ENCODE data around the gene AASS. TPM values are rescaled to one million over a fixed set of nuclear protein-coding genes. Genes with fewer than 3 reads are reported as not detected.

AASS gene
- total RNA-seq, 2 donors from 2014 or later, result 60.5 to 99.7 TPM

DNA sequence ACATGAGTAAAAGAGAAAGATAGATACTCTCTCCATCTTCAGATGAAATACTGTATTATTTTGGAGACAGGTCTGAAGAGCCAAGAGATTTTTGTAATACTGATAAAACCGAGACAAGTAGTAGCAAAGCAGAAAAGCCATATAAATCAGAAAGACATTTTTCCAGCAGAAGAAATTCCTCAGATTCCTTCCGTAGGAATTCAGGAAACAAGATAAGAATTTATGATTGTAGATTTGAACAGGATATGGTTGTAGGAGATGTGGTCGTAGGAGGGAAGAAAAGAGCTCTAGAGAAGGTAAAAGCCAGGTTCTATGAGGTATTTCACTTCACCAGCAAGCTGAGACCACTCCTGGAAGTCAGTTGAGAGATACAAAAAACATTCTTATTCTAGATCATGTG lies 17.6 kb upstream of the AASS start:
- Histone ChIP-seq H3K27ac (ENCODE audit: low read depth, low read length) (no peak overlapping the region), H3K36me3 (ENCODE audit: control insufficient read depth, insufficient read depth, low read length) (no peaks in the 10 kb centered on the region), H3K27me3 (ENCODE audit: control insufficient read depth, insufficient read depth, low read length, poor library complexity, severe bottlenecking) (no peaks in the 10 kb centered on the region), H3K4me1 (ENCODE audit: control insufficient read depth, insufficient read depth, low read length) (no peaks in the 10 kb centered on the region), H3K9ac (ENCODE audit: extremely low read depth, low read length, poor library complexity, severe bottlenecking) (no peak overlapping the region), H3K4me3 (ENCODE audit: low read length) (no peak overlapping the region), H3K9me3 (ENCODE audit: control insufficient read depth, low read length) (no peaks in the 10 kb centered on the region)
- no peaks in the 10 kb centered on the region for H3K36me3 Mint-ChIP-seq (ENCODE audit: low read depth)
- no peaks in the 10 kb centered on the region for H3K27me3 Mint-ChIP-seq (ENCODE audit: insufficient read depth)
- no peak overlapping the region for H3K4me3 Mint-ChIP-seq
- 85% methylated on average over 2 to 3 of the region's 3 CpGs for WGBS, 2 experiments (ENCODE audit: insufficient coverage in 1 of 2, insufficient read length in 1 of 2)
- H3K27ac Mint-ChIP-seq, result no peak overlapping the region
- peaks cover 6% of the 10 kb centered on the region for H3K4me1 Mint-ChIP-seq
- DNase-seq, result no peak
- TF ChIP-seq, protein P1, sequence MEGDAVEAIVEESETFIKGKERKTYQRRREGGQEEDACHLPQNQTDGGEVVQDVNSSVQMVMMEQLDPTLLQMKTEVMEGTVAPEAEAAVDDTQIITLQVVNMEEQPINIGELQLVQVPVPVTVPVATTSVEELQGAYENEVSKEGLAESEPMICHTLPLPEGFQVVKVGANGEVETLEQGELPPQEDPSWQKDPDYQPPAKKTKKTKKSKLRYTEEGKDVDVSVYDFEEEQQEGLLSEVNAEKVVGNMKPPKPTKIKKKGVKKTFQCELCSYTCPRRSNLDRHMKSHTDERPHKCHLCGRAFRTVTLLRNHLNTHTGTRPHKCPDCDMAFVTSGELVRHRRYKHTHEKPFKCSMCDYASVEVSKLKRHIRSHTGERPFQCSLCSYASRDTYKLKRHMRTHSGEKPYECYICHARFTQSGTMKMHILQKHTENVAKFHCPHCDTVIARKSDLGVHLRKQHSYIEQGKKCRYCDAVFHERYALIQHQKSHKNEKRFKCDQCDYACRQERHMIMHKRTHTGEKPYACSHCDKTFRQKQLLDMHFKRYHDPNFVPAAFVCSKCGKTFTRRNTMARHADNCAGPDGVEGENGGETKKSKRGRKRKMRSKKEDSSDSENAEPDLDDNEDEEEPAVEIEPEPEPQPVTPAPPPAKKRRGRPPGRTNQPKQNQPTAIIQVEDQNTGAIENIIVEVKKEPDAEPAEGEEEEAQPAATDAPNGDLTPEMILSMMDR (conservative IDR thresholded peaks at IDR 0.05), result no peak
- H3K9me3 Mint-ChIP-seq, result no peaks in the 10 kb centered on the region

DNA sequence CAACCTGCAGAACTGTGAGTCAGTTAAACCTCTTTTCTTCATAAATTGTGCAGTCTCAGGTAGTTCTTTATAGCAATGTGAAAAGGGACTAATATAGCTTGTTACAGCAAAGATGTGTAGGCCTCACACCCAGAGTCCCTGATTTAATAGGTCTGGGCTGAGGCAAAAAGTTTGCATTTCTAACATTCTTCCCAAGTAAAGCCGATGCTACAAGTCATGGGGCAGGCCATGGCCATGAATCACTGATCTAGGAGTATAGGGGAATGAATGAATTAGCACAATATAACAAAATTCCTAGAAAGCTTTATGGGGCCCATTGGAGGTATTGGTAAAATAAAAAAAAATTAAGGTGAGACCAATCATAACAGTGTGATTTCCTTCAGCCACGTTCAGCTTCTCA lies 11.5 kb upstream of the AASS start:
- DNase-seq, result no peak
- Histone ChIP-seq H3K4me1 (ENCODE audit: control insufficient read depth, insufficient read depth, low read length) (no peaks in the 10 kb centered on the region), H3K4me3 (ENCODE audit: low read length) (no peak overlapping the region), H3K36me3 (ENCODE audit: control insufficient read depth, insufficient read depth, low read length) (no peaks in the 10 kb centered on the region), H3K27me3 (ENCODE audit: control insufficient read depth, insufficient read depth, low read length, poor library complexity, severe bottlenecking) (no peaks in the 10 kb centered on the region), H3K27ac (ENCODE audit: low read depth, low read length) (no peak overlapping the region), H3K9ac (ENCODE audit: extremely low read depth, low read length, poor library complexity, severe bottlenecking) (no peak overlapping the region), H3K9me3 (ENCODE audit: control insufficient read depth, low read length) (no peaks in the 10 kb centered on the region)
- Mint-ChIP-seq H3K27me3 (ENCODE audit: insufficient read depth) (no peaks in the 10 kb centered on the region), H3K4me3 (no peak overlapping the region), H3K36me3 (ENCODE audit: low read depth) (peaks cover 1% of the 10 kb centered on the region), H3K27ac (no peak overlapping the region), H3K4me1 (peaks cover 14% of the 10 kb centered on the region), H3K9me3 (no peaks in the 10 kb centered on the region)
- TF ChIP-seq, protein P1 (conservative IDR thresholded peaks at IDR 0.05), result no peak
- WGBS, 2 experiments (ENCODE audit: insufficient coverage in 1 of 2, insufficient read length in 1 of 2), result 95 to 100% methylated on average over 1 to 2 of the region's 2 CpGs

DNA sequence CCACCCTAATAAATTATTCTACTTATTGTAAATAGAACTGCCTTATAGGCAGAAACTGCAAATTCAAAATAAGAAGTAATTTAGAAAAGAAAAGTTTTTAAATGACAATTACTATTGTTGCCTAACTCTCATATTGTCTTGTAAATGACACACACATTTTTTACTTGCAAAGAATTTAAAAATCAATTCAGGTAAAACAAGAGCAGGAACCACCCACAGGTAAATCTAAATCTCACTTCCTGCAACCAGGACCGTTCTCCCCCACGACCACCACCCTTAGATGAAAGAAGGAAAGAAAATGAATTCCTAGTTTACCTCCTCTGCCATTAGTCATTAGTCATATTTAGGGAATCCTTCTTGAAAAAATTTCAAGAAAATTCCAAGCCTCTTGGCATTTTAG lies 4.8 kb upstream of the AASS start:
- H3K27me3 ChIP-seq (ENCODE audit: control insufficient read depth, insufficient read depth, low read length, poor library complexity, severe bottlenecking), result no peaks in the 10 kb centered on the region
- H3K27me3 Mint-ChIP-seq (ENCODE audit: insufficient read depth), result no peaks in the 10 kb centered on the region
- H3K9me3 Mint-ChIP-seq, result no peaks in the 10 kb centered on the region
- peaks cover 1% of the 10 kb centered on the region for H3K36me3 Mint-ChIP-seq (ENCODE audit: low read depth)
- no peak overlapping the region for H3K27ac ChIP-seq (ENCODE audit: low read depth, low read length)
- no peaks in the 10 kb centered on the region for H3K9me3 ChIP-seq (ENCODE audit: control insufficient read depth, low read length)
- no peaks in the 10 kb centered on the region for H3K4me1 ChIP-seq (ENCODE audit: control insufficient read depth, insufficient read depth, low read length)
- peak overlapping the region; percentile 84 for H3K27ac Mint-ChIP-seq
- peaks cover 35% of the 10 kb centered on the region for H3K4me1 Mint-ChIP-seq
- TF ChIP-seq, protein P1 (conservative IDR thresholded peaks at IDR 0.05), result no peak
- H3K36me3 ChIP-seq (ENCODE audit: control insufficient read depth, insufficient read depth, low read length), result no peaks in the 10 kb centered on the region
- no peak overlapping the region for H3K9ac ChIP-seq (ENCODE audit: extremely low read depth, low read length, poor library complexity, severe bottlenecking)
- no peak overlapping the region for H3K4me3 Mint-ChIP-seq
- WGBS, 2 experiments (ENCODE audit: insufficient coverage in 1 of 2, insufficient read length in 1 of 2), result 21 to 30% methylated on average over 2 of the region's 2 CpGs
- no peak overlapping the region for H3K4me3 ChIP-seq (ENCODE audit: low read length)
- no peak for DNase-seq
